WI38 (cell line): Measurements from ENCODE around the gene E2F8.
A peak's percentile ranks its signal among the peaks of the same experiment; 100 is the strongest.
"Not testable (repeated sequence)": the region's sequence is repeated elsewhere in the genome, so short reads cannot be mapped to it uniquely, and the experiment has no call there.

ENCODE experiments used
- H3K4me3 ChIP-seq: 2 replicates; pipeline ENCODE4 v1.5.1; 2011; ENCODE audit warnings: low read depth, mild to moderate bottlenecking, control low read depth, low read length
- CTCF ChIP-seq: IDR thresholded peaks from 2 replicates; pipeline ENCODE4 v1.5.1; 2012; ENCODE audit warnings: low read depth, mild to moderate bottlenecking, control low read depth, low read length

The E2F8 gene

DNA sequence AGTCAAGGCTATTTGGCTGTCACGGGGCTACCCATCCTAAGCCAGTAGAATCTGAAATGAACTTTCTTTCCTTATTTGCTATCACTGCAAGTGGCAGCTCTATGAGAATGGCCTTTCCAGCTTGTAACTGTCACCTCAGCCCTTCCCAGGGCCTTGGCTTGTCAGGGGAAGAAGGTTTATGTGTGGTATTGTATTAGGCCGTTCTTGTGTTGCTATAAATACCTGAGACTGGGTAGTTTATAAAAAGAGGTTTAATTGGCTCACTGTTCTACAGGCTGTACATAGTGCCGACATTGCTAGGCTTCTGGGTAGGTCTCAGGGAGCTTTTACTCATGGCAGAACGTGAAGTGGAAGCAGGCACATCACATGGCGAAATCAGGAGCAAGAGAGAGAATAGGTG, 26.8 kb upstream of the E2F8 start:
- no peak overlapping the region for H3K4me3 ChIP-seq
- no peak for TF ChIP-seq CTCF

GRCh38 chr11:19263333-19263732, 22.6 kb upstream of the E2F8 start:
- H3K4me3 ChIP-seq, result no peak overlapping the region
- TF ChIP-seq CTCF, result no peak

GRCh38 chr11:19259487-19260345, 19.0 kb upstream of the E2F8 start:
- TF ChIP-seq CTCF, result peak; percentile 98
- H3K4me3 ChIP-seq, result no peak overlapping the region

GRCh38 chr11:19258641-19259230, 18.0 kb upstream of the E2F8 start:
- no peak for TF ChIP-seq CTCF
- no peak overlapping the region for H3K4me3 ChIP-seq

- H3K4me3 ChIP-seq, result not testable (repeated sequence)
Measured at GRCh38 chr11:19254441-19254840, 13.7 kb upstream of the E2F8 start.

GRCh38 chr11:19253817-19254216, 13.1 kb upstream of the E2F8 start:
- H3K4me3 ChIP-seq, result no peak overlapping the region
- no peak for TF ChIP-seq CTCF

GRCh38 chr11:19253153-19253745, 12.5 kb upstream of the E2F8 start:
- no peak overlapping the region for H3K4me3 ChIP-seq
- TF ChIP-seq CTCF, result no peak
